NCI-H2081 treated with DMSO at 0.1 percent for 48 hours (cell line): ENCODE measurements around the gene AHNAK2.
"Not testable (repeated sequence)": the region's sequence is repeated elsewhere in the genome, so short reads cannot be mapped to it uniquely, and the experiment has no call there.

ENCODE experiments used
- DNase-seq: peaks from one replicate; lab custom pipeline; 2025; lab: John Stamatoyannopoulos, UW

The AHNAK2 gene

GRCh38 chr14:104927432-104927816, 50.8 kb downstream of the AHNAK2 start:
- no peak for DNase-seq

GRCh38 chr14:104926619-104927431, 51.3 kb downstream of the AHNAK2 start:
- DNase-seq = no peak

GRCh38 chr14:104925855-104926609, 52.1 kb downstream of the AHNAK2 start:
- DNase-seq = no peak

- DNase-seq = no peak
Measured at GRCh38 chr14:104925214-104925854, 52.8 kb downstream of the AHNAK2 start.

GRCh38 chr14:104924421-104925213, 53.6 kb downstream of the AHNAK2 start, which contains the start of gene PLD4:
Gene PLD4 (plus strand): TSS chr14:104924879. CDS start chr14:104927141, 2,262 bp downstream.
- no peak for DNase-seq

GRCh38 chr14:104923640-104924420, 54.3 kb downstream of the AHNAK2 start:
- DNase-seq = no peak

GRCh38 chr14:104919993-104920315, 58.2 kb downstream of the AHNAK2 start:
- DNase-seq = no peak

- DNase-seq = not testable (repeated sequence)
Measured at GRCh38 chr14:104919152-104919992, 58.8 kb downstream of the AHNAK2 start.

GRCh38 chr14:104917993-104918392, 60.2 kb downstream of the AHNAK2 start:
- no peak for DNase-seq

GRCh38 chr14:104917116-104917515, 61.1 kb downstream of the AHNAK2 start:
- no peak for DNase-seq

- DNase-seq = no peak
Measured at GRCh38 chr14:104913435-104913834, 64.7 kb downstream of the AHNAK2 start.

- no peak for DNase-seq
Measured at GRCh38 chr14:104912053-104912452, 66.1 kb downstream of the AHNAK2 start.

- no peak for DNase-seq
Measured at GRCh38 chr14:104908303-104908702, 69.9 kb downstream of the AHNAK2 start.

GRCh38 chr14:104905579-104905933, 72.6 kb downstream of the AHNAK2 start:
- DNase-seq = not testable (repeated sequence)

- DNase-seq = not testable (repeated sequence)
Measured at GRCh38 chr14:104904650-104905578, 73.3 kb downstream of the AHNAK2 start.

- no peak for DNase-seq
Measured at GRCh38 chr14:104903990-104904389, 74.2 kb downstream of the AHNAK2 start.

- no peak for DNase-seq
Measured at GRCh38 chr14:104900639-104901512, 77.3 kb downstream of the AHNAK2 start.

GRCh38 chr14:104899781-104900180, 78.4 kb downstream of the AHNAK2 start:
- no peak for DNase-seq
